K562 (cell line): Measurements from ENCODE around the gene FRMD5. TPM values are rescaled to one million over a fixed set of nuclear protein-coding genes. Genes with fewer than 3 reads are reported as not detected.

Source experiments
- ATAC-seq: fragments of 200-7000 bp; cut with Tn5 transposase; 3 replicates; pipeline ENCODE4 v1.9.1; 2020; ENCODE audit warnings: moderate library complexity
- BruUV-seq: library from RNA; stranded (reverse); fragments of 400-500 nt; replicated peaks from 2 replicates; lab custom pipeline; 2021; lab: Mats Ljungman, UMichigan
- CTCF ChIA-PET: fragments of 300-600 bp; formaldehyde crosslinking; extraction: SDS; loops from one replicate; lab custom pipeline; 2021; ENCODE audit warnings: low intra/inter-chr PET ratio; lab: Yijun Ruan, JAX
- POLR2A ChIA-PET: fragments of 300-600, 350-650 bp; sonication (Branson Sonifier 250); formaldehyde crosslinking; extraction: SDS; loops from one replicate; lab custom pipeline; 2021; ENCODE audit warnings: antibody characterized with exemption, inconsistent platforms; lab: Yijun Ruan, JAX
- DNase-seq, 4 experiments: peaks; one replicate each; pipeline versions ENCODE4 v3.0.0 to v3.0.0-alpha.2; 2011 to 2018; ENCODE audit warnings: low spot score in 3 of 4, mixed read lengths in 3 of 4; ENCODE audit errors: extremely low read depth in 1 of 4
- FAIRE-seq: peaks from 2 replicates; lab custom pipeline; 2011; peaks lifted over from hg19 to GRCh38; lab: Jason Lieb, UNC
- H2AFZ ChIP-seq: 2 replicates; pipeline ENCODE4 v1.6.0; 2011; ENCODE audit warnings: low read depth, low read length, control low read depth, inconsistent platforms
- H3K27ac ChIP-seq: fragments of 200-600 bp; 3 replicates; pipeline ENCODE4 v1.8.0; 2011; ENCODE audit warnings: low read depth, mild to moderate bottlenecking, control low read depth, inconsistent platforms, low read length, moderate library complexity, mixed read lengths; ENCODE audit errors: extremely low read depth
- H3K27me3 ChIP-seq, 2 experiments: fragments of 300-600 bp in 1 of 2; 2 replicates in 1 of 2; 3 replicates in 1 of 2; pipeline versions ENCODE4 v1.6.0 to v1.8.0; 2011; ENCODE audit warnings: inconsistent platforms in 2 of 2, low read length in 2 of 2, mild to moderate bottlenecking in 1 of 2, mixed read lengths in 1 of 2, moderate library complexity in 1 of 2; ENCODE audit not compliant: control insufficient read depth in 2 of 2, insufficient read depth in 2 of 2
- H3K36me3 ChIP-seq: fragments of 300-600 bp; 3 replicates; pipeline ENCODE4 v1.8.0; 2011; ENCODE audit warnings: mild to moderate bottlenecking, low read length, inconsistent platforms; ENCODE audit not compliant: control insufficient read depth, insufficient read depth
- H3K4me1 ChIP-seq, 2 experiments: fragments of 200-600 bp in 1 of 2; replicated peaks in 1 of 2; 2 replicates in 1 of 2; 3 replicates in 1 of 2; pipeline versions ENCODE4 v1.5.1 to v1.8.0; 2011; ENCODE audit warnings: inconsistent platforms in 2 of 2, low read length in 2 of 2, mild to moderate bottlenecking in 1 of 2, mixed read lengths in 1 of 2, moderate library complexity in 1 of 2; ENCODE audit not compliant: control insufficient read depth in 2 of 2, insufficient read depth in 2 of 2
- H3K4me2 ChIP-seq: 2 replicates; pipeline ENCODE4 v1.6.1; 2011; ENCODE audit warnings: low read length, control low read depth, inconsistent platforms, mixed read lengths; ENCODE audit not compliant: insufficient read depth
- H3K4me3 ChIP-seq: fragments of 200-600 bp; sonication (generic), shearing (Covaris generic); 2 replicates; pipeline ENCODE4 v1.5.1; 2016; ENCODE audit warnings: control low read depth, inconsistent platforms
- H3K79me2 ChIP-seq: fragments of 200-600 bp; 3 replicates; pipeline ENCODE4 v1.8.0; 2011; ENCODE audit warnings: low read length, inconsistent platforms; ENCODE audit not compliant: control insufficient read depth, insufficient read depth
- H3K9ac ChIP-seq, 2 experiments: 2 replicates each; pipeline versions ENCODE4 v1.6.0 to v1.6.1; 2011; ENCODE audit warnings: low read depth in 2 of 2, low read length in 2 of 2, control low read depth in 1 of 2, inconsistent platforms in 1 of 2, mild to moderate bottlenecking in 1 of 2, mixed read lengths in 1 of 2; ENCODE audit not compliant: insufficient read depth in 1 of 2
- H3K9me1 ChIP-seq: one replicate; pipeline ENCODE4 v1.6.0; 2011; ENCODE audit warnings: inconsistent platforms, mild to moderate bottlenecking, low read length, moderate library complexity; ENCODE audit not compliant: control insufficient read depth, insufficient read depth
- H3K9me3 ChIP-seq: replicated peaks from 2 replicates; pipeline ENCODE4 v1.5.1; 2011; ENCODE audit warnings: low read depth, low read length, inconsistent platforms; ENCODE audit not compliant: control insufficient read depth, insufficient read depth
- H4K20me1 ChIP-seq: replicated peaks from 2 replicates; pipeline ENCODE4 v1.6.1; 2011; ENCODE audit warnings: low read length, inconsistent platforms, mixed read lengths; ENCODE audit not compliant: control insufficient read depth, insufficient read depth
- CBFA2T3 ChIP-seq: fragments of 450-650 bp; IDR thresholded peaks from 2 replicates; pipeline ENCODE4 v1.6.1; 2017
- CHD2 ChIP-seq: IDR thresholded peaks from 2 replicates; pipeline ENCODE4 v1.6.1; 2011; ENCODE audit warnings: low read depth, low read length
- CTBP1 ChIP-seq: fragments of 450-650 bp; IDR thresholded peaks from 2 replicates; pipeline ENCODE4 v1.6.1; 2016; ENCODE audit warnings: borderline replicate concordance
- ETS2 ChIP-seq: IDR thresholded peaks from 2 replicates; pipeline ENCODE4 v1.6.1; 2016; ENCODE audit warnings: borderline replicate concordance, missing genetic modification characterization, mild to moderate bottlenecking, moderate library complexity, missing compliant biosample characterization; ENCODE audit not compliant: poor library complexity, severe bottlenecking
- KDM1A ChIP-seq, 2 experiments: fragments of 450-650 bp; IDR thresholded peaks; 2 replicates each; pipeline ENCODE4 v1.6.1; 2016; ENCODE audit warnings: mild to moderate bottlenecking in 2 of 2
- RFX5 ChIP-seq: IDR thresholded peaks from 2 replicates; pipeline ENCODE4 v1.6.1; 2011; ENCODE audit warnings: low read depth, mild to moderate bottlenecking, improper control_type of control experiment, low read length
- STAT6 ChIP-seq: sonication (generic); formaldehyde crosslinking; IDR thresholded peaks from 2 replicates; pipeline ENCODE4 v1.8.1; 2023; ENCODE audit warnings: mild to moderate bottlenecking, missing genetic modification reagents
- ZNF212 ChIP-seq: fragments of 450-650 bp; formaldehyde crosslinking; IDR thresholded peaks from 2 replicates; pipeline ENCODE4 v1.4.0; 2020; ENCODE audit warnings: mild to moderate bottlenecking
- ZNF609 ChIP-seq: sonication (generic); formaldehyde crosslinking; IDR thresholded peaks from 2 replicates; pipeline ENCODE4 v1.8.1; 2023; ENCODE audit warnings: missing genetic modification reagents, mild to moderate bottlenecking, borderline replicate concordance
- WGBS: fragments of 100-300 bp; shearing (Covaris generic); methylation state at CpG from one replicate; pipeline ENCODE4 v1.1.6; 2016; ENCODE audit warnings: low coverage, mixed read lengths; ENCODE audit not compliant: insufficient coverage; ENCODE audit errors: missing lambda C conversion rate; 5-methylcytosine and 5-hydroxymethylcytosine counted together
- in situ Hi-C: fragments of 300-500 bp; cut with MboI; formaldehyde crosslinking; loops from 4 replicates; pipeline ENCODE4 v1.15.0; 2018; ENCODE audit warnings: inconsistent platforms, mixed read lengths
- intact Hi-C: fragments of 100-400 bp; cut with micrococcal nuclease; formaldehyde crosslinking; loops from 2 replicates; pipeline ENCODE4 v1.14.2; 2022
- polyA plus RNA-seq, 8 experiments: library from polyadenylated mRNA; depleted of rRNA in 4 of 8; stranded (reverse) in 5 of 8; unstranded in 3 of 8; fragments of >200 nt; fragmentation: Nextera tagmentation in 2 of 8; fragmentation: Illumina TruSeq in 1 of 8; extraction: Ambion mirVana in 2 of 8; extraction: Trizol in 1 of 8; gene quantifications; 2 replicates each; pipeline versions ENCODE4 v1.2.1 to v1.2.3, GENCODE V29; 2011 to 2014; ENCODE audit warnings: inconsistent platforms in 1 of 8, missing spikeins in 1 of 8
- total RNA-seq, 7 experiments: library from RNA; depleted of rRNA in 6 of 7; stranded (reverse); fragments of >200 nt in 6 of 7; fragmentation: Illumina TruSeq in 2 of 7; extraction: Trizol in 2 of 7; gene quantifications; 2 replicates each; pipeline versions ENCODE4 v1.2.1 to v1.2.3, GENCODE V29; 2011 to 2021; ENCODE audit warnings: low replicate concordance in 1 of 7

FRMD5 gene
- total and polyA plus RNA-seq, 9 of the 15 experiments (the other 6 are each of a cell fraction or from before 2014, with no cell fraction given): 0.13 to 0.38 TPM; not detected in 7

GRCh38 chr15:44035781-44036699 is 159.0 kb downstream of the FRMD5 start (continued):
- TF ChIP-seq ZNF212 (CRISPR knock-in tag): no peak

GRCh38 chr15:44034933-44035624 is 160.0 kb downstream of the FRMD5 start:
- ChIA-PET POLR2A (no interaction called here), CTCF (no interaction called here)
- no peaks in the 10 kb centered on the region for H3K79me2 ChIP-seq
- no peak for ATAC-seq
- no peak for FAIRE-seq
- intact Hi-C loops: no loop called here
- H3K9me3 ChIP-seq: no peaks in the 10 kb centered on the region
- 2% methylated on average over 3 of the region's 3 CpGs for WGBS
- H2AFZ ChIP-seq: no peak overlapping the region
- no peaks in the 10 kb centered on the region; a peak in 1 of 5 replicates for H3K27me3 ChIP-seq
- no peaks in the 10 kb centered on the region for H3K9me1 ChIP-seq
- no peak overlapping the region for H3K9ac ChIP-seq
- no peaks in the 10 kb centered on the region for H3K36me3 ChIP-seq
- no TSS peak for BruUV-seq
- H3K4me2 ChIP-seq: no peak overlapping the region
- H3K27ac ChIP-seq: no peak overlapping the region
- no peaks in the 10 kb centered on the region for H3K4me1 ChIP-seq
- no peak overlapping the region for H3K4me3 ChIP-seq
- H4K20me1 ChIP-seq: no peaks in the 10 kb centered on the region
- in situ Hi-C loops: no loop called here
- DNase-seq: no peak
- no peak for TF ChIP-seq CBFA2T3
- no peak for TF ChIP-seq STAT6 (CRISPR knock-in tag)
- no peak for TF ChIP-seq RFX5
- no peak for TF ChIP-seq ETS2 (tag)
- no peak for TF ChIP-seq ZNF609
- no peak for TF ChIP-seq KDM1A (IDR thresholded peaks at IDR 0.05)
- no peak for TF ChIP-seq CHD2
- no peak for TF ChIP-seq CTBP1
